ENCODE results near the gene NLRP11. TPM values are rescaled to one million over a fixed set of nuclear protein-coding genes. Genes with fewer than 3 reads are reported as not detected.

Gene NLRP11
- total and polyA plus RNA-seq, 2 experiments from 2014 or later: not detected

DNA sequence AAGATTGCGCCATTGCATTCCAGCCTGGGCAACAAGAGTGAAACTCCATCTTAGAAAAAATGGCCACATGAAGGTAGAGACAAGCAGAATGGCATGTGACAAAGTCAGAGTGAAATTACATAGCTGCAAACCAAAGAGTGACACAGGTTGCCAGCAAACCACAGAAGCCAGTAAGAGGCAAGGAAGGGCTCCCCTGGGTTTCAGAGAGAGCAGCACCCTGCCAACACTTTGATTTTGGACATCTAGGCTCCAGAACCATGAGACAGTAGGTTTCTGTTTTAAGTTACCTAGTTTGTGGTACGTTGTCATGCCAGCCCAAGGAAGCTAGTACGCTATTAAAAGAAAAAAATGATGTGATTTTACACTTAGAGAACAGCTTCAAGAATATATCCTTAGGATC, 6.5 kb upstream of the NLRP11 start (continued):
- TF ChIP-seq ZNF462 (CRISPR knock-in tag; IDR thresholded peaks at IDR 0.05): no peak
- TF ChIP-seq, protein P1, sequence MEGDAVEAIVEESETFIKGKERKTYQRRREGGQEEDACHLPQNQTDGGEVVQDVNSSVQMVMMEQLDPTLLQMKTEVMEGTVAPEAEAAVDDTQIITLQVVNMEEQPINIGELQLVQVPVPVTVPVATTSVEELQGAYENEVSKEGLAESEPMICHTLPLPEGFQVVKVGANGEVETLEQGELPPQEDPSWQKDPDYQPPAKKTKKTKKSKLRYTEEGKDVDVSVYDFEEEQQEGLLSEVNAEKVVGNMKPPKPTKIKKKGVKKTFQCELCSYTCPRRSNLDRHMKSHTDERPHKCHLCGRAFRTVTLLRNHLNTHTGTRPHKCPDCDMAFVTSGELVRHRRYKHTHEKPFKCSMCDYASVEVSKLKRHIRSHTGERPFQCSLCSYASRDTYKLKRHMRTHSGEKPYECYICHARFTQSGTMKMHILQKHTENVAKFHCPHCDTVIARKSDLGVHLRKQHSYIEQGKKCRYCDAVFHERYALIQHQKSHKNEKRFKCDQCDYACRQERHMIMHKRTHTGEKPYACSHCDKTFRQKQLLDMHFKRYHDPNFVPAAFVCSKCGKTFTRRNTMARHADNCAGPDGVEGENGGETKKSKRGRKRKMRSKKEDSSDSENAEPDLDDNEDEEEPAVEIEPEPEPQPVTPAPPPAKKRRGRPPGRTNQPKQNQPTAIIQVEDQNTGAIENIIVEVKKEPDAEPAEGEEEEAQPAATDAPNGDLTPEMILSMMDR (conservative IDR thresholded peaks at IDR 0.05; ENCODE audit: low read depth in 2 of 2): no peak
- no peak for TF ChIP-seq POLR2AphosphoS5 (IDR thresholded peaks at IDR 0.05; ENCODE audit: low read depth)
- TF ChIP-seq ZNF114 (CRISPR knock-in tag; IDR thresholded peaks at IDR 0.05): no peak

GRCh38 chr19:55836340-55836739, 4.5 kb upstream of the NLRP11 start, which contains the start of gene NLRP4:
TSS of gene NLRP4 (plus strand) at chr19:55836540. CDS start at chr19:55852081, 15,541 bp downstream.
- DNase-seq (ENCODE audit: low spot score) (no peak), ATAC-seq (no peak)
- no peaks in the 10 kb centered on the region for H3K27me3 ChIP-seq (ENCODE audit: insufficient read depth)
- no peaks in the 10 kb centered on the region for H3F3A ChIP-seq (replicated peaks; ENCODE audit: low read depth)
- H3K4me1 ChIP-seq (ENCODE audit: insufficient read depth): no peaks in the 10 kb centered on the region
- Mint-ChIP-seq H3K4me3 (no peak within 1 kb of the TSS), H3K36me3 (ENCODE audit: low read depth) (peaks cover 17% of the 10 kb centered on the region), H3K9me3 (peaks cover 88% of the 10 kb centered on the region), H3K27me3 (ENCODE audit: insufficient read depth, low read depth, poor library complexity) (no peaks in the 10 kb centered on the region), H3K4me1 (no peaks in the 10 kb centered on the region), H3K27ac (no peak within 1 kb of the TSS)
- no peak within 1 kb of the TSS for H3K4me3 ChIP-seq
- H4K20me1 ChIP-seq (replicated peaks; ENCODE audit: insufficient read depth): no peaks in the 10 kb centered on the region
- H3K27ac ChIP-seq (ENCODE audit: low read depth): no peak within 1 kb of the TSS
- no peaks in the 10 kb centered on the region for H3K79me2 ChIP-seq (replicated peaks; ENCODE audit: insufficient read depth)
- no peak for TF ChIP-seq NANOG (IDR thresholded peaks at IDR 0.05; ENCODE audit: borderline replicate concordance)
- TF ChIP-seq, protein P2, sequence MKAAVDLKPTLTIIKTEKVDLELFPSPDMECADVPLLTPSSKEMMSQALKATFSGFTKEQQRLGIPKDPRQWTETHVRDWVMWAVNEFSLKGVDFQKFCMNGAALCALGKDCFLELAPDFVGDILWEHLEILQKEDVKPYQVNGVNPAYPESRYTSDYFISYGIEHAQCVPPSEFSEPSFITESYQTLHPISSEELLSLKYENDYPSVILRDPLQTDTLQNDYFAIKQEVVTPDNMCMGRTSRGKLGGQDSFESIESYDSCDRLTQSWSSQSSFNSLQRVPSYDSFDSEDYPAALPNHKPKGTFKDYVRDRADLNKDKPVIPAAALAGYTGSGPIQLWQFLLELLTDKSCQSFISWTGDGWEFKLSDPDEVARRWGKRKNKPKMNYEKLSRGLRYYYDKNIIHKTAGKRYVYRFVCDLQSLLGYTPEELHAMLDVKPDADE (IDR thresholded peaks at IDR 0.05): no peak
- H3K9me2 ChIP-seq (ENCODE audit: insufficient read depth): no peaks in the 10 kb centered on the region
- H3K4me2 ChIP-seq: no peak within 1 kb of the TSS
- no peak within 1 kb of the TSS for H2AFZ ChIP-seq
- no peaks in the 10 kb centered on the region; the same call in 1 of the 2 replicates for H3K36me3 ChIP-seq (ENCODE audit: insufficient read depth)

Measured in GM23338 (cell line).